ENCODE measurements around the gene UCHL3.

The UCHL3 gene

GRCh38 chr13:75635101-75635827, 85.7 kb downstream of the UCHL3 start:
- no peak for DNase-seq

GRCh38 chr13:75635828-75636435, 86.3 kb downstream of the UCHL3 start, which contains the start of gene LMO7:
Gene LMO7, plus strand, starts transcription at chr13:75636330. Its CDS starts 328 bp downstream, at chr13:75636658.
- peak; percentile 35 to 55 for DNase-seq

GRCh38 chr13:75636436-75637180, 87.0 kb downstream of the UCHL3 start:
- peak in 1 of 2 experiments; percentile 55 for DNase-seq

GRCh38 chr13:75637181-75637750, 87.7 kb downstream of the UCHL3 start:
- no peak for DNase-seq

GRCh38 chr13:75639454-75639853, 89.9 kb downstream of the UCHL3 start:
- no peak for DNase-seq

- DNase-seq, result no peak
Observed at GRCh38 chr13:75641026-75641425, 91.4 kb downstream of the UCHL3 start.

GRCh38 chr13:75643182-75643581, 93.6 kb downstream of the UCHL3 start:
- no peak for DNase-seq

- no peak for DNase-seq
Observed at GRCh38 chr13:75643693-75644092, 94.1 kb downstream of the UCHL3 start.

- no peak for DNase-seq
Observed at GRCh38 chr13:75645141-75645540, 95.5 kb downstream of the UCHL3 start.

- no peak for DNase-seq
Observed at GRCh38 chr13:75647126-75647784, 97.7 kb downstream of the UCHL3 start.

- no peak for DNase-seq
Observed at GRCh38 chr13:75648446-75648845, 98.9 kb downstream of the UCHL3 start.

GRCh38 chr13:75651013-75651412, 101.4 kb downstream of the UCHL3 start:
- DNase-seq, result no peak

- DNase-seq, result no peak
Observed at GRCh38 chr13:75652726-75653125, 103.1 kb downstream of the UCHL3 start.

Measured in Kasumi-1 (cell line).